Panc1 (cell line): Measurements from ENCODE around the gene SST. TPM values are rescaled to one million over a fixed set of nuclear protein-coding genes. Genes with fewer than 3 reads are reported as not detected.

Experiments used
- ATAC-seq: fragments of 200-7000 bp; cut with Tn5 transposase; 2 replicates; pipeline ENCODE4 v1.9.1; 2020; ENCODE audit warnings: mild to moderate bottlenecking, moderate library complexity
- BruUV-seq: library from RNA; stranded (reverse); fragments of 400-500 nt; replicated peaks from 2 replicates; lab custom pipeline; 2021; lab: Mats Ljungman, UMichigan
- CTCF ChIA-PET: fragments of 300-600 bp; sonication (Branson Sonifier 250); formaldehyde crosslinking; loops from one replicate; lab custom pipeline; 2022; ENCODE audit warnings: antibody characterized with exemption; lab: Charles Lee
- POLR2A ChIA-PET: fragments of 300-600 bp; sonication (Branson Sonifier 250); formaldehyde crosslinking; loops from one replicate; lab custom pipeline; 2022; ENCODE audit warnings: antibody characterized with exemption; lab: Charles Lee
- DNase-seq: peaks from one replicate; pipeline ENCODE4 v3.0.0-alpha.2; 2010; ENCODE audit warnings: low read depth, low spot score
- H3K27ac ChIP-seq: 2 replicates; pipeline ENCODE4 v1.5.1; 2011; ENCODE audit warnings: mild to moderate bottlenecking, low read length, inconsistent platforms
- H3K27me3 ChIP-seq: fragments of 200-500 bp; sonication (Bioruptor generic); 2 replicates; pipeline ENCODE4 v1.6.0; 2014; ENCODE audit warnings: low read length, inconsistent platforms; ENCODE audit not compliant: control insufficient read depth, insufficient read depth
- H3K36me3 ChIP-seq: fragments of 200-500 bp; sonication (Bioruptor generic); 2 replicates; pipeline ENCODE4 v1.5.1; 2014; ENCODE audit warnings: inconsistent platforms, mild to moderate bottlenecking, low read length, moderate library complexity; ENCODE audit not compliant: control insufficient read depth, insufficient read depth
- H3K4me1 ChIP-seq: 2 replicates; pipeline ENCODE4 v1.5.1; 2011; ENCODE audit warnings: inconsistent platforms, mild to moderate bottlenecking, low read length, moderate library complexity; ENCODE audit not compliant: control insufficient read depth, insufficient read depth
- H3K4me3 ChIP-seq, 2 experiments: 2 replicates each; pipeline ENCODE4 v1.5.1; 2011 to 2012; ENCODE audit warnings: low read depth in 2 of 2, low read length in 2 of 2, mild to moderate bottlenecking in 2 of 2, inconsistent platforms in 1 of 2, moderate library complexity in 1 of 2
- H3K9me3 ChIP-seq: fragments of 200-500 bp; sonication (Bioruptor generic); 2 replicates; pipeline ENCODE4 v1.5.1; 2014; ENCODE audit warnings: low read depth, mild to moderate bottlenecking, inconsistent platforms, low read length, moderate library complexity; ENCODE audit not compliant: control insufficient read depth, insufficient read depth
- POLR2AphosphoS5 ChIP-seq: IDR thresholded peaks from 2 replicates; pipeline ENCODE4 v1.6.1; 2012; ENCODE audit warnings: mild to moderate bottlenecking, low read depth, low read length, moderate library complexity
- SIN3A ChIP-seq: IDR thresholded peaks from 2 replicates; pipeline ENCODE4 v1.6.1; 2012; ENCODE audit warnings: low read depth, mild to moderate bottlenecking, low read length, moderate library complexity, borderline replicate concordance; ENCODE audit not compliant: insufficient read depth
- TCF7L2 ChIP-seq: IDR thresholded peaks from 2 replicates; pipeline ENCODE4 v1.6.1; 2011; ENCODE audit warnings: mild to moderate bottlenecking, low read depth, low read length, inconsistent platforms
- in situ Hi-C: cut with HindIII; loops from 2 replicates; pipeline ENCODE4 v1.10.0; 2016; ENCODE audit warnings: low sequenced_read_pairs, low pct_unique_long_range_greater_than_20kb
- intact Hi-C: fragments of 100-400 bp; cut with micrococcal nuclease; formaldehyde crosslinking; loops from one replicate; pipeline ENCODE4 v1.10.0; 2022; ENCODE audit not compliant: unreplicated experiment
- total RNA-seq: library from RNA; stranded (reverse); gene quantifications from one replicate; pipeline ENCODE4 v1.2.1, GENCODE V29; 2021; ENCODE audit not compliant: unreplicated experiment
- TF ChIP-seq, protein P1 (sequence below): fragments of 450-650 bp; IDR thresholded peaks from 2 replicates; pipeline ENCODE4 v1.5.1; 2017; ENCODE audit warnings: mild to moderate bottlenecking
- TF ChIP-seq, protein P2 (sequence below), 2 experiments: IDR thresholded peaks; 2 replicates each; pipeline ENCODE4 v1.6.1; 2011 to 2012; ENCODE audit warnings: low read depth in 2 of 2, control low read depth in 1 of 2, low read length in 1 of 2, mild to moderate bottlenecking in 1 of 2, moderate library complexity in 1 of 2; ENCODE audit not compliant: insufficient read depth in 1 of 2

SST gene
- total RNA-seq, 1 experiment from 2014 or later, result not detected

DNA sequence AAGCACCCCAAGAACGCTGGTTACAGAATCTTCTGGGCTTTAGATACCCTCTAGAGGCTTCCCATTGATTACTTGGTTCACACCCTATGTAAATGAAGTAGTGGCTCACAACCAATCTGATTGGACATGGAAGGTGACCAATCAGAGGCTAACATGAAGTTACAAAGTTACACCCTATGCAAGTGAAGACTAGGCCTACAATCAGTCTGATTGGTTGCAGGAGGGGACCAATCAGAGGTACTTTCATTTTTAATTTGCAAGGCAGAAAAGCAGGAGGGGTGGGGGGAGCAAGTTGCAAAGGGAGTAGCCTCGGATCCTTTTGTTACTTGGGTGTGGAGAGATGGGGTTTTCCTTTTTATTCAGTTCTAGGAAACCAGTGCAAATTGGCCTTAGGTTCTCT, 43.3 kb upstream of the SST start:
- H3K27me3 ChIP-seq, result no peaks in the 10 kb centered on the region
- no peaks in the 10 kb centered on the region for H3K9me3 ChIP-seq
- intact Hi-C loops (loop anchor here (10.0 kb wide), 1 partner anchor 879 kb away; no protein-coding TSS in a partner anchor), in situ Hi-C loops (no loop called here)
- DNase-seq (no peak), ATAC-seq (no peak)
- H3K4me3 ChIP-seq, result no peak overlapping the region
- POLR2A ChIA-PET, result no interaction called here
- H3K36me3 ChIP-seq, result no peaks in the 10 kb centered on the region
- BruUV-seq, result no TSS peak
- H3K27ac ChIP-seq, result no peak overlapping the region
- TF ChIP-seq, protein P1, sequence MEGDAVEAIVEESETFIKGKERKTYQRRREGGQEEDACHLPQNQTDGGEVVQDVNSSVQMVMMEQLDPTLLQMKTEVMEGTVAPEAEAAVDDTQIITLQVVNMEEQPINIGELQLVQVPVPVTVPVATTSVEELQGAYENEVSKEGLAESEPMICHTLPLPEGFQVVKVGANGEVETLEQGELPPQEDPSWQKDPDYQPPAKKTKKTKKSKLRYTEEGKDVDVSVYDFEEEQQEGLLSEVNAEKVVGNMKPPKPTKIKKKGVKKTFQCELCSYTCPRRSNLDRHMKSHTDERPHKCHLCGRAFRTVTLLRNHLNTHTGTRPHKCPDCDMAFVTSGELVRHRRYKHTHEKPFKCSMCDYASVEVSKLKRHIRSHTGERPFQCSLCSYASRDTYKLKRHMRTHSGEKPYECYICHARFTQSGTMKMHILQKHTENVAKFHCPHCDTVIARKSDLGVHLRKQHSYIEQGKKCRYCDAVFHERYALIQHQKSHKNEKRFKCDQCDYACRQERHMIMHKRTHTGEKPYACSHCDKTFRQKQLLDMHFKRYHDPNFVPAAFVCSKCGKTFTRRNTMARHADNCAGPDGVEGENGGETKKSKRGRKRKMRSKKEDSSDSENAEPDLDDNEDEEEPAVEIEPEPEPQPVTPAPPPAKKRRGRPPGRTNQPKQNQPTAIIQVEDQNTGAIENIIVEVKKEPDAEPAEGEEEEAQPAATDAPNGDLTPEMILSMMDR, result no peak
- TF ChIP-seq SIN3A (no peak), POLR2AphosphoS5 (no peak), TCF7L2 (no peak)
- TF ChIP-seq, protein P2, sequence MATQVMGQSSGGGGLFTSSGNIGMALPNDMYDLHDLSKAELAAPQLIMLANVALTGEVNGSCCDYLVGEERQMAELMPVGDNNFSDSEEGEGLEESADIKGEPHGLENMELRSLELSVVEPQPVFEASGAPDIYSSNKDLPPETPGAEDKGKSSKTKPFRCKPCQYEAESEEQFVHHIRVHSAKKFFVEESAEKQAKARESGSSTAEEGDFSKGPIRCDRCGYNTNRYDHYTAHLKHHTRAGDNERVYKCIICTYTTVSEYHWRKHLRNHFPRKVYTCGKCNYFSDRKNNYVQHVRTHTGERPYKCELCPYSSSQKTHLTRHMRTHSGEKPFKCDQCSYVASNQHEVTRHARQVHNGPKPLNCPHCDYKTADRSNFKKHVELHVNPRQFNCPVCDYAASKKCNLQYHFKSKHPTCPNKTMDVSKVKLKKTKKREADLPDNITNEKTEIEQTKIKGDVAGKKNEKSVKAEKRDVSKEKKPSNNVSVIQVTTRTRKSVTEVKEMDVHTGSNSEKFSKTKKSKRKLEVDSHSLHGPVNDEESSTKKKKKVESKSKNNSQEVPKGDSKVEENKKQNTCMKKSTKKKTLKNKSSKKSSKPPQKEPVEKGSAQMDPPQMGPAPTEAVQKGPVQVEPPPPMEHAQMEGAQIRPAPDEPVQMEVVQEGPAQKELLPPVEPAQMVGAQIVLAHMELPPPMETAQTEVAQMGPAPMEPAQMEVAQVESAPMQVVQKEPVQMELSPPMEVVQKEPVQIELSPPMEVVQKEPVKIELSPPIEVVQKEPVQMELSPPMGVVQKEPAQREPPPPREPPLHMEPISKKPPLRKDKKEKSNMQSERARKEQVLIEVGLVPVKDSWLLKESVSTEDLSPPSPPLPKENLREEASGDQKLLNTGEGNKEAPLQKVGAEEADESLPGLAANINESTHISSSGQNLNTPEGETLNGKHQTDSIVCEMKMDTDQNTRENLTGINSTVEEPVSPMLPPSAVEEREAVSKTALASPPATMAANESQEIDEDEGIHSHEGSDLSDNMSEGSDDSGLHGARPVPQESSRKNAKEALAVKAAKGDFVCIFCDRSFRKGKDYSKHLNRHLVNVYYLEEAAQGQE (IDR thresholded peaks at IDR 0.05; ENCODE audit: insufficient read depth in 1 of 2, low read depth in 2 of 2, low read length in 1 of 2), result no peak
- no peaks in the 10 kb centered on the region for H3K4me1 ChIP-seq
- CTCF ChIA-PET, result interaction anchor here (2.3 kb wide), 1 partner anchor 493 kb away, joined by 13 read pairs; no protein-coding TSS in a partner anchor

DNA sequence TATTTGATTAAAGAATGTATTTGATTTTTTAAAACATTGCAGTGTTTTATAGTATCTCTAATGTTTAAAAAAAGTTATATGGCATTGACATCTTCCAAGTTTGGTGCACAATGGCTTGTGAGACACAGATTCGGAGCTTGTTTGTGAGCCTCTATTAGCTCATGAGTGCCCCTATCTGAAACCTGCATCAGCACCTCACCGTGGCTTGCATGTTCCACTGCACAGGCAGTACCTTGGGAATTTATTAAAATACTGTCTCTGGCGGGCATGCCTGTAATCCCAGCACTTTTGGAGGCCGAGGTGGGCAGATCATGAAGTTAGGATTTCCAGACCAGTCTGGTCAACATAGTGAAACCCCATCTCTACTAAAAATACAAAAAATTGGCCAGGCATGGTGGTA, 39.0 kb upstream of the SST start:
- CTCF ChIA-PET, result interaction anchor here (0.5 to 1.1 kb wide), 5 partner anchors 30 to 596 kb away, joined by 4 to 5 read pairs (median 4); no protein-coding TSS in a partner anchor
- POLR2A ChIA-PET, result no interaction called here
- no TSS peak for BruUV-seq
- no peaks in the 10 kb centered on the region for H3K27me3 ChIP-seq
- intact Hi-C loops (no loop called here), in situ Hi-C loops (no loop called here)
- TF ChIP-seq, protein P2 (IDR thresholded peaks at IDR 0.05; ENCODE audit: insufficient read depth in 1 of 2, low read depth in 2 of 2, low read length in 1 of 2), result no peak
- TF ChIP-seq, protein P1, result peak; percentile 59
- no peak for TF ChIP-seq TCF7L2
- TF ChIP-seq POLR2AphosphoS5, result no peak
- no peak for TF ChIP-seq SIN3A
- peak; percentile 83; the same call in 1 of the 2 replicates for ATAC-seq
- H3K36me3 ChIP-seq, result no peaks in the 10 kb centered on the region
- H3K9me3 ChIP-seq, result no peaks in the 10 kb centered on the region
- DNase-seq, result no peak
- H3K4me1 ChIP-seq, result no peaks in the 10 kb centered on the region
- H3K27ac ChIP-seq, result no peak overlapping the region
- H3K4me3 ChIP-seq, result no peak overlapping the region
